Measurements from ENCODE around the gene NMRK2.
"Not testable (repeated sequence)": the region's sequence is repeated elsewhere in the genome, so short reads cannot be mapped to it uniquely, and the experiment has no call there.

Gene NMRK2, protein sequence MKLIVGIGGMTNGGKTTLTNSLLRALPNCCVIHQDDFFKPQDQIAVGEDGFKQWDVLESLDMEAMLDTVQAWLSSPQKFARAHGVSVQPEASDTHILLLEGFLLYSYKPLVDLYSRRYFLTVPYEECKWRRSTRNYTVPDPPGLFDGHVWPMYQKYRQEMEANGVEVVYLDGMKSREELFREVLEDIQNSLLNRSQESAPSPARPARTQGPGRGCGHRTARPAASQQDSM

DNA sequence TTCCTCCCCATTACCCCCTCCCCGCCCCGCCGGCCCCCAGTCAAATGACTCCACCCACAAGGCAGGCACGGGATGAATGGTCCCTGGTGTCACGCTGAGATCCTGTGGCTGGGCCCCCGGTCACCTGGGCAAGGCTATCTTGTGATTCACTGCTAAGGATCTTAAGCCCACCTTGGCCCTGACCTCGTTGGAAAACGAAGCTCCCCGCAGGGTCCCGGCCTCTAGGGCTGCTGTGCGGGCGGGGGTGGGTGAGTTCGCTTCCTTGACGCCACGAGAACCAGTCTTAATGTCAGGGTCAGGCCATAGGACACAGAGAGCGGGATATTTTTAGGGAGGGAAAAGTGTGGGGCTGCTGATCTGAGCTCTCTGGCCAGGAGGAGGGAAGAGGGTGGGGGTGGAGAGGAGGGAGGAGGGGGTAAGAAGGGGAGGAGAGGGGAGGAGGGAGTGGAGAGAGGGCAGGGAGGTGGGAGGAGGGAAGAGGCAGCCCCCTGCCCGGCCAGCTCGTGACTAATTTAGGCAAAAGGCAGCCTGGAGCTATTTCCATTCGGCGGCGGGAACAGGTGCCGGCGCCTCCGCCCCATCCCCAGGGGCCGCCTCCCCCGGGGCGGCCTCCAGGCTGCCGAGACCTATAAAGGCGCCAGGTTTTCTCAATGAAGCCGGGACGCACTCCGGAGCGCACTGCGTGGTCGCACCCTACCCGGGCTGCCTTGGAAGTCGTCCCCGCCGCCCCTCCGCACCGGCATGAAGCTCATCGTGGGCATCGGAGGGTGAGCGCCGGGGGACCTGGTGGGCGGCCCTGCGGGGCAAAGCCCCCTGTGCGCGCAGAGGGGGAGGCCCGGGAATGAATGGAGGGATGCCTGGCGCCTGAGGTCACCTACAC is at the start of gene NMRK2:
Gene NMRK2, plus strand, starts transcription at position 139 of the 880 bp plus-strand sequence. Its CDS starts 603 bp downstream, at position 742.
- DNase-seq, result no peak

DNA sequence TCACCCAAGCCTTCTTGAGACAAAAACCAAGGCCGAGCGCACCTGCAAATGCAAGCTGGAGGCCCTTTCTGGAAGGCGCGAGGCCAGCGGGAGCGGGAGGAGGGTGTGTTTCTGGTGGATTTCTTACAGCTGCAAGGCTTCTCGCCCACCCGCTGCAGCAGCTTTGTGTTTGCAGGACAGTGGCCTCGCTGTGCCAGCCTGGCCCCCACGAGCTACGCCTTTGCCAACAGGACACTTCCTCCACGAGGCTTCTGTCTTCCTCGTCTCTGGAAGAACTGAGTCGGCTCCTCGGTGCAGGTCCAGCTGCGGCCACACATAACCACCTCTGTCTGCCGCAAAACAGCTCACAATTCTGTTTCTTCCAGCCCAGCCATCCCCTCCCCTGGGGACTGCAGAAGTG is 42.3 kb upstream of the NMRK2 start:
- no peak for DNase-seq

DNA sequence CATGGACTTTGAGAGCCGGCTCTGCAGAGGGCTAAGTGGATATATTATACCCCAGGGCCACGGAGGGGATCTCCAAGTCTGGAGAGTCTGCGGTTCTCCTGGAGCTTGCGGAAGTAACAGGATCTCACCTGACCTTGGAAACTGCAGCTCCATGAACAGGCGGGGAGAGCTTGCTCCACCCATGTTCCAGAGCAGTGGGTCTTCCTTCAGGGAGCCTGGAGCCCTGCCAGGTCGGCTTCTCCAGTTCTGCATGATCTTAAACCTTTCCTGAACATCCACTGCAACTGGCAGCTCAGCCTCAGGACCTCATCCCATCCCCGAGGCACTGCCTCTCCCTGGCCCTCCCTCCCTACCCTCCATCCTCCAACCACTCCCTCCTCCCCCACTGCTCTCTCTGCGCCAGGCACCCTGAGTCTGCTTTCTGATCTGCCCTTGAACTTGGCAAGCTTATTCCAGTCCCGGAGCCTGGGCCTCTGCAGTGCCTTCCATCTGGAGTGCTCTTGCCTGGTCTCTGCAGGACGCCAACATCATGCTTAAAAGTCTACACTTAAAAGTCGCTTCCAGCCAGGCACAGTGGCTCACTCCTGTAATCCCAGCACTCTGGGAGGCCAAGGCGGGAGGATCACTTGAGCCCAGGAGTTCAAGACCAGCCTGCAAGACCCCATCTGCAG is 39.2 kb upstream of the NMRK2 start:
- no peak for DNase-seq

DNA sequence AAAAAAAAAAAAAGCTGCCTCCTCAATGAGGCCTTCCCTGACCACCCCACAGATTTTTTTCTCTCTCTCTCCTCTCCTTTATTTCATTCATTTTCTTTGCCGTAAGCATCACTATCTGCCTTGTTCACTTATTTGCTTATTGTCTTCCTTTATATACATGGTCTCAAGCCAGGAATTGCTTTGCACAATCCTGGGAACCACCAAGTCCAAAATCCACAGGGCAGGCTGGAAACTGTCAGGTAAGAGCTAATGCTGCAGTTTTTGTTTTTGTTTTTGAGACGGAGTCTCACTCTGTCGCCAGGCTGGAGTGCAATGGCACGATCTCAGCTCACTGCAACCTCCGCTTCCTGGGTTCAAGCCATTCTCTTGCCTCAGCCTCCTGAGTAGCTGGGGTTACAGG is 37.9 kb upstream of the NMRK2 start:
- DNase-seq, result not testable (repeated sequence)

DNA sequence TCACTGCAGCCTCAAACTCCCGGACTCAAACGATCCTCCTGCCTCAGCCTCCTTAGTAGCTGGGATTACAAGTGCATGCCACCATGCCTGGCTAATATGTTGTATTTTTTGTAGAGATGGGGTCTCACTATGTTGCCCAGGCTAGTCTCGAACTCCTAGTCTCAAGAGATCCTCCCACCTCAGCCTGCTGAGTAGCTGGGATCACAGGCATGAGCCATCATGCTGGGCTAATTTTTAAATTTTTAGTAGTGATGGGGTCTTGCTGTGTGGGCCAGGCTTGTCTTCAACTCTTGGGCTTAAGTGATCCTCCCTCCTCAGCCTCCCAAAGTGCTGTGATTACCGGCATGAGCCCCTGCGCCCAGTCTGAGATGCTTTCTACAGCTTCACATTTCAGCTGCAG is 37.1 kb upstream of the NMRK2 start:
- no peak for DNase-seq

DNA sequence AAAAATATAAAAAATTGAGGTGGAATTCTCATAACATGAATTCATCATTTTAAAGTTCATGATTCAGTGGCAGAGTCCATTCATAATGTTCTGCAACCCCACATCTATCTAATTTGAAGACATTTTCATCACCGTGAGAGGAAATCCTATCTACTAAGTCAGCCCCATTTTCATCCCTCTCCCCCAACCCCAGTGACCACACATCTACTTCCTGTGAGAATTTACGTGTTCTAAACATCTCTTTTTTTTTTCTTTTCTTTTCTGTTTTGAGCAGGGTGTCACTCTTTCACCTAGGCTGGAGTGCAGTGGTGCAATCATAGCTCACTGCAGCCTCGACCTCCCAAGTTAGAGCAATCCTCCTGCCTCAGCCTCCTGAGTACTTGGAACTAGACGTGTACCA is 34.9 kb upstream of the NMRK2 start:
- DNase-seq, result no peak

DNA sequence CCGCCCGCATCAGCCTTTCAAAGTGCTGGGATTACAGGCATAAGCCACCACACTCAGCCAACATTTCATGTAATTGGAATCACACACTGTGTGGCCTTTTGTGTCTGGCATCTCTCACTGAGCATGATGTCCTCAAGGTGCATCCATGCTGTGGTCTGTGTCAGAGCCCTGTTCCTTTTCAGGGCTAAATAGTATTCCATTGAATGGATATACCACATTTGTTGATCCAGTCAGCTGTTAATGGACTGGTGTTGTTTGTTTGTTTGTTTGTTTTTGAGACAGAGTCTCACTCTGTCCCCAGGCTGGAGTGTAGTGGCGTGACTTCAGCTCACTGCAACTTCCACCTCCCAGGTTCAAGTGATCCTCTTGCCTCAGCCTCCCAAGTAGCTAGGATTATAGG is 34.4 kb upstream of the NMRK2 start:
- DNase-seq, result no peak

DNA sequence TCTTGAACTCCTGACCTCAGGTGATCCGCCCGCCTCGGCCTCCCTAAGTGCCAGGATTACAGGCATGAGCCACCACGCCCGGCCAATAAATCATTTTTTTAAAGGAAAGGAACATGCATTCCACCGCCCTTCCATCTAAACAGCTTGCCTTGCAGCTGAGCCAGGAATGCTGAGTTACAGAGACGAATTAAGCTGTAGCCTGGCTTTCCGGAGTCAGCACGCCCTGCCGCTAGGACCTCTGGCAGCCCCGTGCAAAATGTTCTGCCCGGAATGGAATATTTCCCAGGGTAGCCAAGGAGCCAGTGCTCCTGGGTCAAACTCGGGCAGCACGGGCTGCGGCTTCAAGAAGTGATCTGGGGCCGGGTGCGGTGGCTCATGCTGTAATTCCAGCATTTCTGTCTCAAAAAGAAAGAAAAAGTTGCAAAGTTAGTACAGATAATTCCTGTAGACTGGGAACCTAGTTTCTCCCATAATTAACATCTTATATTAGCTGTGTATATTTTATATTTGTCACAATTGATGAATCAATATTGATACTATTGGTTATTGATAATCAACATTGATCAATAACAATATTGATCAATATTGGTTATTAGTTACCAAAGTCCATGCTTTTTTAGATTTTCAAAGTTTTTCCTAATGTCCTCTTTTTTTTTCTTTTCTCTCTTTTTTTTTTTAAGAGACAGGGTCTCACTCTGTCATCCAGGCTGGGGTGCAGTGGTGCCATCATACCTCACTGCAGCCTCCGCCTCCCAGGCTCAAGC is 33.2 kb upstream of the NMRK2 start:
- DNase-seq, result no peak

DNA sequence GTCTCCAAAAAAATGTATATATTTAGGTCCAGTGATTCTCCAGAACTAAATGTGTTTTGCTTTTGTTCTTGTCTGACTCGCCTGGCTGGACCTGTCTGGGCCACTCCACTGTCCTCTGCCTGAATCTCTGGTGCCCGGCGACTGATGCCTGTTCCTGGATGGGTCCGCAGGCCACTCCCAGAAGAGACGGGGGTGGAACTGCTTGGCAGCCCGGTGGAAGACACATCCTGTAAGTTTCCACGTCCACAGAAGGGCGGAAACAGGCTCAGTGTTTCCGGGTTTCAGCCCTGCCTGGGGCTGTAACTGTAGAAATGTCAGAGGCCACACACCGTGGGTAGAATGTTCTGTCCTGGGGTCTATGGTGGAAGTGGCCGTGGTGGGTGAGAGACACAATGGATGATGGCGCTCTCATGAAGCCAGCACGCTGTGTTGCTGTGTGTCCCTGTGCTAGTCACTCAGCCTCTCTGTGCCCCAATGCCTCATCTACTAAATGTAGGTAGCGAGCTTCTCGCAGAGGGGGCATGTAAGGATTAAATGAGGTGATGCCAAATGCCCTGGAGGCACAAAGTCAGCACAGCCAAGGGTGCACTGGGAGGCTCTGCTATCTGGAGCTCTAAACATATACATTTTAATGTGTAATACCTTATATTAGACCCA is 30.4 kb upstream of the NMRK2 start:
- DNase-seq, result no peak

DNA sequence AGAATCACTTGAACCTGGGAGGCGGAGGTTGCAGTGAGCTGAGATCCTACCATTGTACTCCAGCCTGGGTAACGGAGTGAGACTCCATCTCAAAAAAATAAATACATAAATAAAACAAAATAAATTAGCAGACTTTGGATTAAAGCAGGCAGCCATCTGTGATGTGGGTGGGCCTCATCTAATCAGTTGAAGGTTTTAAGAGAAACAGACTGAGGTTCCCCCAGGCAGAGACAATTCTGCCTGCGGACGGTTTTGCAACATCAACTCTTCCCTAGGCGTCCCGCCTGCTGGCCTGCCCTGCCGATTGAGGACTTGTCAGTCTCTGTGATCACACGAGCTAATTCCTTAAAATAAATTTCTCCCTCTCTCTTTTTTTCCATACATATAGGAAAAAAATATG is 28.6 kb upstream of the NMRK2 start:
- DNase-seq, result no peak

DNA sequence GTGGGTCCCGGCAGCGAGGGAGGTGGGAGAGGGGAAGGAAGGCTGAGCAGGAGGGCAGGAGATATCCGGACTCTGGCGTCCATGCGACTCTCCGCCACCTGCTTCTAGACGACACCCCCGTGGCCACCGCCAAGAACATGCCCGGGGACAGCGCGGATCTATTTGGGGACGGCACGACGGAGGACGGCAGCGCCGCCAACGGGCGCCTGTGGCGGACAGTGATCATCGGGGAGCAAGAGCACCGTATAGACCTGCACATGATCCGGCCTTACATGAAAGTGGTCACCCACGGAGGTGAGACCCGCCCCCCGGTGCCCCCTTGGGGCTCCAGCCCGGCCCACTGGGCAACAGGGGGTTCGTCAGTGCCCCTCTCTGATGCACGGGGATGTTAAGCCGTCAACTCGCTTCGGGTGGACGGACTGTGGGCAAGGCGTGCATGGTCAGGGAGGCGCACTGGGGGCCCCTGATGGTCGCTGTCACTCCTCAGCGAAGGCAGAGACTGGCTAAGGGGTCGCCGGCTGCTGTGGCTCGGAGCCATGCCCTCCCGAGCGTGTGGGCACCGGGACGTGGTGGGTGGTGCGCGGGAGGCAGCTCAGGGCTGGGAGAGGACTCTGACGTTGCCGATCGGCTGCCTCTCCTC is 25.1 kb upstream of the NMRK2 start:
- DNase-seq, result no peak

DNA sequence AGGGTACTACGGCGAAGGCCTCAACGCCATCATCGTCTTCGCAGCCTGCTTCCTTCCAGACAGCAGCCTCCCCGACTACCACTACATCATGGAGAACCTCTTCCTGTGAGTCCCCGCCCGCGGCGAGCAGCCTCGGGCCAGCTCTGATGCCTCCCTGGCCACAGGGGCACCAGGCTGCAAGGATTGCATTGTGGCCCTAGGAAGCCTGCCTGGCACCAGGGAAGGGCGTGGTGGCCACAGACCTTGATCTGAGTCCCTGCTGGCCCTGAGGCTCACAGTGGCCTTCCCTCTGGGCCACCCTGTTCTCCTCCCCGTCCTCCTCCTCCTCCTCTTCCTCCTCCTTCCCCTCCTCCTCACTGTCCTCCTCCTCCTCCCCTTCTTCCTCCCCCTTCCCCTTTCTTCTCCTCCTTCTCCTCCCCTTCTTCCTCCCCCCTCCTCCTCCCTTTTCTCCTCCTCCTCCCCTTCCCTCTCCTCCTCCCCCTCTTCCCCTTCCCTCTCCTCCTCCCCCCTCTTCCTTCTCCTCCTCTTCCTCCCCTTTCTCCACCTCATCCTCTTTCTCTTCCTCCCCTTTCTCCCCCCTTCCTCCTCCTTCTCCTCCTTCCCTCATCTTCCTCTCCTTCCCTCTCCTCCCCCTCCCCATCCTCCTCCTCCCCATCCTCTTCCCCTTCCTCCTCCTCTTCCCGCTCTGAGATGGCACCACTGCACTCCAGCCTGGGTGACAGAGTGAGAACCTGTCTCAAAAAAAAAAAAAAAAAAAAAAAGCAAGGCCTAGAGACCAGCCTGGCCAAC is 24.4 kb upstream of the NMRK2 start:
- DNase-seq, result no peak

DNA sequence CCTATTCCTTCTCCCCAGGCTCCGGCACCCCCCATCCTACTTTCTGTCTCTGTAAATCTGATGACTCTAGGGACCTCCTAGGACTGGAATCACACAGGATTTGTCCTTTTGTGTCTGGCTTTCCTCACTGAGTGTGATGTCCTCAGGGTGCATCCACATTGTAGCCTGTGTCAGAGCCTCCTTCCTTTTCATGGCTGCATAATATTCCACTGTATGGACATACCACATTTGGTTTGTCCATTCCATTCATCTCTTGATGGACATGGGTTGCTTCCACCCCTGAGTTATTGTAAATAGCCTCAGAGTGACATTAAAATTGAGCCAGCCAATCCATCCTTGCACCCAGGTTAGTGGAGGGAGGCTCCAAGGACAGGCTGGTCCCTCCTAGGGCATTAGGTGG is 22.8 kb upstream of the NMRK2 start:
- DNase-seq, result no peak

DNA sequence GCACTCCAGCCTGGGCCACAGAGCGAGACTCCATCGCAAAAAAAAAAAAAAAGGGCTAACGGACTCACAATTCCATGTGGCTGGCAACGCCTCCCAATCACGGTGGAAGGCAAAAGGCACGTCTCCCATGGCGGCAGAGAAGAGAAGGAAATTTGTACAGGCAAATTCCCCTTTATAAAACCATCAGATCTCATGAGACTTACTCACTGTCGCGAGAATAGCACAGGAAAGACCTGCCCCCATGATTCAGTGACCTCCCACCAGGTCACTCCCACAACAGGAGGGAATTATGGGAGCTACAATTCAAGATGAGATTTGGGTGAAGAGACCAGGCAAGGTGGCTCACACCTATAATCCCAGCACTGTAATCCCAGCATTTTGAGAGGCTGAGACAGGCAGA is 18.7 kb upstream of the NMRK2 start:
- DNase-seq, result no peak

DNA sequence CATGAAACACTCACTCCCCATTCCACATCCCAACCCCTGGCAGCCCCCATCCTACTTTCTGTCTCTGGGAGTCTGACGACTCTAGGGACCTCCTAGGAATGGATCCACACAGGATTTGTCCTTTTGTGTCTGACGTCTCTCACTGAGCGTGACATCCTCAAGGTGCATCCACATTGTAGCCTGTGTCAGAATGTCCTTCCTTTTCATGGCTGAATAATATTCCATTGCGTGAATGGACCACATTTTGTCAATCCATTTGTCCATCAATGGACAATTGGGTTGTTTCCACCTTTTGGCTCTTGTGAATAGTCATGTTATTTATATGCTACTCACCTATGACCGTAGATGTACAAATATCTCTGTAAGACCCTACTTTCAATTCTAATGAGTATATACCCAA is 16.8 kb upstream of the NMRK2 start:
- no peak for DNase-seq

DNA sequence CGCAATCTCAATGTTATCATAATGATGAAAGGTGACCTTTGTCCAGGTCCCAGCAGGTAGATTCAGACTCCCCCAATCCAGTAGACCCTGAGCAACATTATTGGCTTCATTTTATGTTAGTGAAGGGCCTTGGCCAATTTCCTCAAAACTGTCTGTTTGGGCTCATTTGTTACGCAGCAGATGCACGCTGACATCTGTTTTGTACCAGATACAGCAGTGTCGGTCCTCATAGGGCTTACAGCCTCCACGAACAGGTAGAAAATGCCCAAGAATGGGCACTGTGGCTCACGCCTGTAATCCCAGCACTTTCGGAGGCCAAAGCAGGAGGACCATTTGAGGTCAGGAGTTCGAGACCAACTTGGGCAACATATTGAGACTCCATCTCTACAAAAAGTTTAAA is 13.1 kb upstream of the NMRK2 start:
- no peak for DNase-seq

DNA sequence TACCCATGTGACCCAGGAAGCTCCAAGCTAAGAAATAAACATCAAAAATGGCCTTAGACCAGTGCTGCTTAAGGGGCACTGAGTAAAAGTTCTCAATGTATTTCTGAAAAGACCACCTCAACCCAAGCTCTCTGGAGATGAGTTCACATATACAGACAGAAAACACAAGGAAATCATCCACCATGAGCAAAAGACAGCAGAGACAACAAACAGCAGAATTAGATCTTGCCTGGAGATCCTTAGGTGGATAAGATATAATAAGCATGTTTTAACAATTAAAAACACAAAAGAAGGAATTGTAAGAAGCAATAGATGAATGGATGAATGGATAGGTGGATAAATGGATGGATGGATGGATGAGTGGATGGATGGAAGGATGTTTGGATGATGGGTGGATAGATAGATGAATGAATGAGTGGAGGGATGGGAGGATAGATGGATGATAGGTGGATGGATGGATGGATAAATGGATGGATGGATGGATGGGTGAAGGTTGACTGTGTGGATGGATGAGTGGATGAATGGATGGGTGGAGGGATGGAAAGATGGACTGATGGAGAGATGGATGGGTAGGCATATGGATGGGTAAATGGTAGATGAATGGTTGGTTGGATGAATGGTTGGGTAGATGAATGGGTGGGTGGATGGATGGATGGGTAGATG is 9.6 kb upstream of the NMRK2 start:
- DNase-seq, result no peak

DNA sequence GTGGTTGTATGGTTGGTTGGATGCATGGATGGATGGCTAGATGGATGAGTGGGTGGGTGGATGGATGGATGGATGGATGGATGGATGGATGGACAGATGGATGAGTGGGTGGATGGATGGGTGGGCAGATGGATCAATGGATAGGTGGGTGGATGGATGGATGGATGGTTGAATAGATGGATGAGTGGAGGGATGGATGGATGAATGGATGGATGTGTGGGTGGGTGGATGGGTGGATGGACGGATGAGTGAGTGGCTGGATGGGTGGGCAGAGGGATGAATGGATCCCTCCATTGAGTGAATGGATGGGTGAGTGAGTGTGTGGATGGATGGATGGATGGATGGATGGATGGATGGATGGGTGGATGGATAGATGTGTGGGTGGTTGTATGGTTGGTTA is 9.0 kb upstream of the NMRK2 start:
- no peak for DNase-seq

DNA sequence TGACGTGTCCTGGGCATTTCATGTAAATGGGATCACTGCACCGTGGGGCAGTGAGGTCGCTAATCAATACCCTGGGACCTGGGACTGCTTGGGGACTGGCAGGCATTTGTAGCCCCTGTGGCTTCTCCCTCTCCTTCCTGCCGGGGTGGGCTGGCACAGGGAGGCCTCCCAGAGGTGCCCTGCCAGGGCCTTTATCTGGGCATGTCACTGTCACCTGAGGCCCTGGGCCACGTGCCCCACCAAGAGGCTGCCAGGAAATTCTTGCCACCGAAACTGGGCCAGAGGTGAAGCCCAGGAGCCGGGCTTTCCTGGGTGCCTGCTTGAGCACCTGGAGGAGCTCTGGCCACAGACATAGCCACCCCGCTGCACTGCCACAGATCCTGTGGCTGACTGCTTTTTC is 1.8 kb upstream of the NMRK2 start:
- no peak for DNase-seq

DNA sequence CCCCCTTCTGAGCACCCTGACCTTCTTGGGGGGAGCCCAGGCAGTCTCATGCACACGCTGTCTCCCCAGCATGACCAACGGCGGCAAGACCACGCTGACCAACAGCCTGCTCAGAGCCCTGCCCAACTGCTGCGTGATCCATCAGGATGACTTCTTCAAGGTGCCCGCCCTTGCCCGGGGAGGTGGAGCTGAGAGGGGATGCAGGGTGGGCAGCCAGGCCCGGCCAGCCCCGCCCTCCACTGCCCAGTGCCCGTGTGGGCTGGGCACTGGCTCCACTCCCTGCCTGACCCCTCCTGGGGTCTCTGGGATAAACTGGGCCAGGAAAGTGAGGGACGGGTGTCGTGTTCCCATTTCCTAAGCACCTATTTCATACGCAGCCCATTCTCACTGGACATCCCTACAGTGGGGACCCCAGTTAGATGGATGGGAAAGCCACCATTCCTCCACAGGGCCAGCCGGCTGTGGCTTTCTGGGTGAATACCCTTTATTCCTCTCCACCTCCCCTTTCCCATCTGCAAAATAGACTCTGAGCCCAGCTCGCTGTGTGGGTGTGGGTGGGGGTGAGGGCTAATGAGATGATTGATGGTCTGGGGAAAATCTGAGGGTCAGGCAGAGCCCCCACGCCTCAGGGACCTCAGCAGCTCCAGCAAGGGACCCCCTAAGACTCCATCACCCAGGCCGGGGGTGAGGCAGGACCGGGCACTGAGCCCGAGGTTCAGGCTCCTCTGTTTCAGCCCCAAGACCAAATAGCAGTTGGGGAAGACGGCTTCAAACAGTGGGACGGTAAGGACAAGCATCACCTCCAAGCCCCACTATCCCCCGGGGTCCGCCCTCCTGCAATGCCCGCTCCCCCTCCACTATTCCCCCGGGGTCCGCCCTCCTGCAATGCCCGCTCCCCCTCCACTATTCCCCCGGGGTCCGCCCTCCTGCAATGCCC is 3.9 kb downstream of the NMRK2 start:
- DNase-seq, result no peak
